Prostate gland (tissue), 2 donors: ENCODE results near the gene RCOR3. TPM values are rescaled to one million over a fixed set of nuclear protein-coding genes. Genes with fewer than 3 reads are reported as not detected.
"Not testable (repeated sequence)": the region's sequence is repeated elsewhere in the genome, so short reads cannot be mapped to it uniquely, and the experiment has no call there.

Experiments
- DNase-seq: peaks from one replicate; pipeline ENCODE4 v3.0.0-alpha.2; 2019; ENCODE audit warnings: low spot score
- H3K27ac ChIP-seq, 2 donors: fragments of 200-600 bp; sonication (generic); 2 replicates each; pipeline ENCODE4 v1.5.1; 2017 to 2019
- H3K27me3 ChIP-seq: fragments of 200-600 bp; sonication (generic); replicated peaks from 2 replicates; pipeline ENCODE4 v1.5.1; 2019; ENCODE audit not compliant: insufficient read depth
- H3K36me3 ChIP-seq, 2 donors: fragments of 200-600 bp; sonication (generic); 1 replicate in 1 of 2; 2 replicates in 1 of 2; pipeline versions ENCODE4 v1.5.1 to v1.8.1; 2017 to 2019
- H3K4me1 ChIP-seq: fragments of 200-600 bp; sonication (generic); replicated peaks from 2 replicates; pipeline ENCODE4 v1.5.1; 2019
- H3K4me3 ChIP-seq, 2 donors: fragments of 200-600 bp; sonication (generic); 2 replicates each; pipeline ENCODE4 v1.5.1; 2017 to 2019
- H3K9me3 ChIP-seq: fragments of 200-600 bp; sonication (generic); 2 replicates; pipeline ENCODE4 v1.5.1; 2017
- POLR2A ChIP-seq: fragments of 450-650 bp; IDR thresholded peaks from one replicate; pipeline ENCODE4 v1.6.1; 2016; ENCODE audit warnings: antibody characterized with exemption, mild to moderate bottlenecking
- POLR2AphosphoS5 ChIP-seq: sonication (generic); formaldehyde crosslinking; IDR thresholded peaks from one replicate; pipeline ENCODE4 v1.6.1; 2017; ENCODE audit warnings: antibody characterized with exemption
- WGBS: methylation state at CpG from one replicate; pipeline ENCODE4 v1.1.5; 2018; 5-methylcytosine and 5-hydroxymethylcytosine counted together
- intact Hi-C: fragments of 100-400 bp; cut with DNase I; formaldehyde crosslinking; loops from one replicate; pipeline ENCODE4 v1.14.2; 2022
- total RNA-seq, 2 donors: library from RNA; depleted of rRNA; stranded (reverse); fragments of >200 nt; gene quantifications; one replicate each; pipeline ENCODE4 v1.1.0, GENCODE V29; 2016
- TF ChIP-seq, protein P1 (sequence below), 4 experiments: fragments of 200-600 bp in 2 of 4; fragments of 450-650 bp in 2 of 4; sonication (generic) in 2 of 4; IDR thresholded peaks; 1 replicate in 3 of 4; 2 replicates in 1 of 4; pipeline ENCODE4 v1.5.1; 2016 to 2019; ENCODE audit warnings: antibody characterized with exemption in 4 of 4, mild to moderate bottlenecking in 2 of 4, moderate library complexity in 2 of 4

Gene RCOR3
- total RNA-seq, 2 donors from 2014 or later, result 56.4 to 78.3 TPM

DNA sequence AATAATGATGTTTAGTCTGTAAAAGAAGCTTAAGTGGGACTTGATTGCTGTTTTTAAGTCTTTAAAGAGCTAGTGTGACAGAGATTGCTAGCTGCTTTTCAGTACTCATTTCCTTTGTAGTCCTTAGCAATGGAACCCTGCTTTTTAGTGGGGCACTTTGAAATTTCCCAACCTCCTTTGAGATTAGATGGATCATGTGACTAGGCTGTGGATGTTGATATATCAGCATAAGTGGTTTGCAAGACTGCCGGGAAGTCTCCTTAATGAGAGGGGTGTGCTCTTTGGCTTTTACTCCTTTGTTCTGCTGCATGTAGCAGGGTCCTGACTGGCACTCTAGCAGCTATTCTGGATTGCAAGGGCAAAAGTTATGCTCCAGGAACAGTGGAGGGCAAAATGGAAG, 11.2 kb upstream of the RCOR3 start:
- Histone ChIP-seq H3K27me3 (no peaks in the 10 kb centered on the region), H3K4me3 (no peak overlapping the region), H3K4me1 (no peaks in the 10 kb centered on the region), H3K27ac (no peak overlapping the region), H3K9me3 (no peaks in the 10 kb centered on the region), H3K36me3 (no peaks in the 10 kb centered on the region)
- WGBS, result 29% methylated on average over 1 of the region's 1 CpG
- TF ChIP-seq POLR2AphosphoS5, result no peak
- no peak for TF ChIP-seq POLR2A
- TF ChIP-seq, protein P1, sequence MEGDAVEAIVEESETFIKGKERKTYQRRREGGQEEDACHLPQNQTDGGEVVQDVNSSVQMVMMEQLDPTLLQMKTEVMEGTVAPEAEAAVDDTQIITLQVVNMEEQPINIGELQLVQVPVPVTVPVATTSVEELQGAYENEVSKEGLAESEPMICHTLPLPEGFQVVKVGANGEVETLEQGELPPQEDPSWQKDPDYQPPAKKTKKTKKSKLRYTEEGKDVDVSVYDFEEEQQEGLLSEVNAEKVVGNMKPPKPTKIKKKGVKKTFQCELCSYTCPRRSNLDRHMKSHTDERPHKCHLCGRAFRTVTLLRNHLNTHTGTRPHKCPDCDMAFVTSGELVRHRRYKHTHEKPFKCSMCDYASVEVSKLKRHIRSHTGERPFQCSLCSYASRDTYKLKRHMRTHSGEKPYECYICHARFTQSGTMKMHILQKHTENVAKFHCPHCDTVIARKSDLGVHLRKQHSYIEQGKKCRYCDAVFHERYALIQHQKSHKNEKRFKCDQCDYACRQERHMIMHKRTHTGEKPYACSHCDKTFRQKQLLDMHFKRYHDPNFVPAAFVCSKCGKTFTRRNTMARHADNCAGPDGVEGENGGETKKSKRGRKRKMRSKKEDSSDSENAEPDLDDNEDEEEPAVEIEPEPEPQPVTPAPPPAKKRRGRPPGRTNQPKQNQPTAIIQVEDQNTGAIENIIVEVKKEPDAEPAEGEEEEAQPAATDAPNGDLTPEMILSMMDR (IDR thresholded peaks at IDR 0.05), result no peak
- intact Hi-C loops, result no loop called here
- no peak for DNase-seq

DNA sequence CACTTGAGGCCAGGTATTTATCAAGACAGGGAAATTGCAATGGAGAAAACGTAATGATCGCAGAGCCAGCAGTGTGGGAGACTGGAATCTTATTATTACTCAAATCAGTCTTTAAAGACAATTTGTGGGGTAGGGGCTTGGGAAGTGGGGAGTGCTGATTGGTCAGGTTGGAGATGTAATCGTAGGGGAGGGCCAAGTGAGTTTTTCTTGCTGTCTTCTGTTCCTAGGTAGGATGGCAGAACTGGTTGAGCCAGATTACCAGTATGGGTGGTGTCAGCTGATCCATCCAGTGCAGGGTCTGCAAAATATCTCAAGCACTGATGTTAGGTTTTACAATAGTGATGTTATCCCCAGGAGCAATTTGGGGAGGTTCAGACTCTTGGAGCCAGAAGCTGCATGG, 9.6 kb upstream of the RCOR3 start:
- intact Hi-C loops, H3K27ac ChIP-seq, H3K4me3 ChIP-seq, H3K4me1 ChIP-seq, H3K27me3 ChIP-seq, DNase-seq, H3K36me3 ChIP-seq, H3K9me3 ChIP-seq: not testable (repeated sequence)
- WGBS, result 75% methylated on average over 3 of the region's 3 CpGs

DNA sequence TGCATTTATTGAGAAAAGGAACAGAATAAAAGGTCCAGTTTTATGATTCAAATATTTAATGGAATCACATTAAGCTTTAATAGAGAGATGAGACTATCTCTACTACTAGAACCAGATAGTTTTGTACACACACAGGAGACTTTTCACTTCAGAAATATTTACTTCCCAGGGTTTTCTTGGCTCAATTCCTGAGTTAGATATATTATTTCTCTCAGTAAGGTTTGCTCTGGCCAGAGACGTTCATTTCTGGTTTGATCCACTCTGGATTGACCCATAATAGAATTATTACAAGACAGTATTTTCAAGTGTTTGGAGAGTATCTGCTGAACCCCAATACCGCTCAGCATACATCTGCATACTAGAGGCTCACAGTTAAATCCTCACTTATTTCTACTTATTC, 1.3 kb upstream of the RCOR3 start:
- WGBS, result 5% methylated on average over 2 of the region's 2 CpGs
- Histone ChIP-seq H3K27ac (peak overlapping the region; percentile 99), H3K4me3 (peak overlapping the region; percentile 97 to 98), H3K9me3 (no peaks in the 10 kb centered on the region), H3K27me3 (no peaks in the 10 kb centered on the region), H3K36me3 (no peaks in the 10 kb centered on the region), H3K4me1 (peaks cover 5% of the 10 kb centered on the region)
- intact Hi-C loops, result no loop called here
- DNase-seq, result no peak
- TF ChIP-seq, protein P1 (IDR thresholded peaks at IDR 0.05), result no peak
- TF ChIP-seq POLR2A (no peak), POLR2AphosphoS5 (no peak)

DNA sequence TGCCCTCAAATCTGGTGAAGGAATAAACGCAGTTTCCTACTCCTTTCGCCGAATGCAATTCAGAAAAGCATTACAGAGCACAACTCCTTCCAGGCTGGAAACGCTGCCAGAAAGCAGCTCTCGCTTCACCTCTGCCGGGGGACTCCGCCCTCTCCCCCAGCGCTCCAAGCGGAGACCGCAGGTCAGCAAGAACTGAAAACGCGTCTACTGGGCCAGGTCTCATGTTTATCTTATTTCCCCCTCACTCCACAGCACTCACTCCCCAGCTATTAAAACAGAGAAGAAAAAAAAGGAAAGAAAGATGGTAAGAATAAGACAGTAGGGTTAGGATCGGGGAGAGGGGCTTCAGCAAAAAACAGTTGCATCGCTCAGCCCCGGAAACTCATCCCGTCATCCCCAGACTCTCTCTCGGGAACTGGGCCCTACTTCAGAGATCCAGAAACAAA, 833 bp upstream of the RCOR3 start:
- TF ChIP-seq POLR2A (no peak), POLR2AphosphoS5 (no peak)
- TF ChIP-seq, protein P1 (IDR thresholded peaks at IDR 0.05), result no peak
- Histone ChIP-seq H3K27me3 (no peaks in the 10 kb centered on the region), H3K4me1 (peaks cover 5% of the 10 kb centered on the region), H3K36me3 (no peaks in the 10 kb centered on the region), H3K4me3 (peak overlapping the region; percentile 97 to 98), H3K27ac (peak overlapping the region; percentile 99), H3K9me3 (no peaks in the 10 kb centered on the region)
- DNase-seq, result peak; percentile 67
- WGBS, result under 1% methylated on average over 17 of the region's 17 CpGs
- intact Hi-C loops, result no loop called here

DNA sequence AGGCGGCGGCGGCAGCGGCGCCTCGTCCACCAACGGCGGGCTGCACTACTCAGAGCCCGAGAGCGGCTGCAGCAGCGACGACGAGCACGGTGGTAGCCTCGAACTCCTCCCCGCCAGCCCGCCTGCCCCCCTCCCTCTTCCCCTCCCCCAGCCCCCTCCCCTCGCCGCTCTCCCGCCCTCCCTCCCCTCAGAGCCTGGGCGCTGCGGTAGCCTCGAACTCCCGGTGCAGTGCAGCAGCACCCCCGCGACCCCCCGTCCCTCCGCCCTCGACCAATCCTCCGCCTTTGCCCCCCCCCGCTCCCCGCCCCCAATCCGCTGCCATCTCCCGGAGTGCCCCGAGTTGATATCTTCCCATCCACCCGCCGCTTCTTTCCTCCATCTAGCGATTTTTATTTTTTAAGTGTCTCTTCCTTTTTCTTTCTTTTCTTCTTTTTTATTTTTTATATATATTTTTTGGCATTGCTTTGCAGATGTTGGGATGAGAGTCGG, 516 bp downstream of the RCOR3 start:
- Histone ChIP-seq H3K36me3 (no peaks in the 10 kb centered on the region), H3K27me3 (no peaks in the 10 kb centered on the region), H3K9me3 (no peaks in the 10 kb centered on the region), H3K27ac (peak overlapping the region; percentile 99), H3K4me1 (peaks cover 5% of the 10 kb centered on the region), H3K4me3 (peak overlapping the region; percentile 97 to 98)
- no peak for TF ChIP-seq POLR2AphosphoS5
- TF ChIP-seq, protein P1 (IDR thresholded peaks at IDR 0.05), result no peak
- TF ChIP-seq POLR2A, result no peak
- intact Hi-C loops, result loop anchor here (10.0 kb wide), 1 partner anchor 125 kb away; no protein-coding TSS in a partner anchor
- 2% methylated on average over 22 of the region's 39 CpGs for WGBS
- DNase-seq, result peak; percentile 58
